Activated CD4-positive, alpha-beta T cell treated with anti-CD3 and anti-CD28 coated beads, Interleukin-2, amount 50 U/mL, for 24 hours (primary cell): Measurements from ENCODE around the gene XPC.
"Not testable (repeated sequence)": the region's sequence is repeated elsewhere in the genome, so short reads cannot be mapped to it uniquely, and the experiment has no call there.

Experiments used
- DNase-seq, 2 donors: peaks; one replicate each; pipeline ENCODE4 v3.0.0-alpha.2; 2020; ENCODE audit warnings: low read depth in 1 of 2, low spot score in 1 of 2

Gene XPC

GRCh38 chr3:14178247-14179113 is at the start of gene XPC, which contains the start of gene LSM3:
Gene XPC, minus strand, starts transcription at chr3:14178601. Its CDS starts 33 bp downstream, at chr3:14178568.
Gene LSM3, plus strand, starts transcription at chr3:14178817. Its CDS starts 44 bp downstream, at chr3:14178861.
- peak; percentile 95 to 96 for DNase-seq

- no peak for DNase-seq
Measured at GRCh38 chr3:14227856-14228255, 49.5 kb upstream of the XPC start.

DNA sequence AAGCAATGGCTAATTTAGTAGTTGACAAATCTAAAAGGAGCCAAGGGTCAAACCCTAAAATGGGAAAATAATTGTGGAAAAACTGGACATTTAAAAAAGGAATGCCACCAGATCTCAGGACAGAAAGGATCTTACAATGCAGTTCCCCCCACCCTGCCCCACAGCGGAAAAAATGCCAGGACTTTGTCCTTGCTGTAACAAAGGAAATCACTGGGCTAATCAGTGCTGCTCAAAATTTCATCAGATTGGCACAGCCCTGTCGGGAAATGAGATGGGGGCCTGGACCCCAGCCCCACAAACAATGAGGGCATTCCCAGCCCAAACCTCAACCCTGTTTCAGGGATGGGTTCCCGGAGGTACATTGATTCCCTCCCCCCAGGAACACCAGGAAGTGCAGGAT is 48.0 kb upstream of the XPC start:
- not testable (repeated sequence) for DNase-seq

DNA sequence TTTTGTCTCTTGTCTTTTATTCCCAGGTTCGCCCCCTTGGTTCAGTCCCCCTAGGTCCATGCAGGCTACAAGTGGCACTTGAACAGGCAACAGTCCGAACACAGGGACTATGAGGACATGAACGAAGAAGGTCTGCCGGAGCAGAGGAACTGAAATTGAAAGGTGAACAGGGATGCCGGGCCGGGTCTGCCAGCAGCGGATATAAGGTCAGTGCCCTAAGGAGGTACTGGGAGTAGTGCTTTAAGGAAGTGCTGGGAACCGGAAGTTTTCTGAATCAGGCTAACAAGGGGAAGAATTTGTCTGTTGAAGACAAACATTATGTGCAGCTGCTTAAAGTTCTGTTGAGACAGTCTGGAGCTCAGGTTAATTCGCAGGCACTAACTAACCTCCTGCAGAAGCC is 47.0 kb upstream of the XPC start:
- DNase-seq: no peak

- DNase-seq: no peak
Measured at GRCh38 chr3:14224895-14225294, 46.5 kb upstream of the XPC start.

DNA sequence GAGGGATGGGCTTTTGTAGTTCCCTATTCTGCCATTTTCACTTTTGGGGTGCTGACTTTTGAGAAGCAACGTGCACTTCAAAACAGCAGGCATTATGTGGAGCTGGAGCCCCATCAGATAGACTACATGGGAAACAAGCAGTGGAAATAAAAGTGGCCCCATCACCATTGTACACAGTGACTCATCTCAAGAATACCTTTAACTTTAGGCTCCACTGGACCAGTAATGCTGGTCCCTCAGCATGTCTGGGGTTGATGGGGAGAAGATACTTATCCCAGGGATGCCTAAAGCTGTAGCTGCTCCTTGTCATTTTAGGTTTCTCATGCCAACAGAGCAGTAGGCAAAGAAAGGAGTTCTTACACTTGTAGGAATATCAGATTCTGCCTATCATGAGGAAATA is 45.2 kb upstream of the XPC start:
- no peak for DNase-seq

GRCh38 chr3:14222900-14223594 is 44.6 kb upstream of the XPC start:
- no peak for DNase-seq

DNA sequence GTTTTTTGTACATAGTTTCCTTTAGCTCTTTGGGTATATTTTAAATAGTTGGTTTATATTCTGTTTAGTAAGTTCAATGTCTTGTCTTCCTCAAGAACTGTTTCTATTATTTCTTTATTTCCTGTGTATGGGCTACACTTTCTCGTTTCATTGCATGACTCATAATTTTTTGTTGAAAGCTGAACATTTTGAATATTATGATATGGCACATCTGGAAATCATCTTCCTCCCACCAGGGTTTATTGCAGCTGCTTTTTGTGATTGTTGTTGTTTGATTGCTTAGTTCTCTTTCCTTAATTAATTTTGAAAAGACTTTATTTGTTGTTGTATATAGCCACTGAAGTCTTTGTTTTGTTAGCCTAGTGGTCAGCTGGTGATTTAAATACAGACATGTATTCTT is 44.1 kb upstream of the XPC start:
- DNase-seq: no peak

DNA sequence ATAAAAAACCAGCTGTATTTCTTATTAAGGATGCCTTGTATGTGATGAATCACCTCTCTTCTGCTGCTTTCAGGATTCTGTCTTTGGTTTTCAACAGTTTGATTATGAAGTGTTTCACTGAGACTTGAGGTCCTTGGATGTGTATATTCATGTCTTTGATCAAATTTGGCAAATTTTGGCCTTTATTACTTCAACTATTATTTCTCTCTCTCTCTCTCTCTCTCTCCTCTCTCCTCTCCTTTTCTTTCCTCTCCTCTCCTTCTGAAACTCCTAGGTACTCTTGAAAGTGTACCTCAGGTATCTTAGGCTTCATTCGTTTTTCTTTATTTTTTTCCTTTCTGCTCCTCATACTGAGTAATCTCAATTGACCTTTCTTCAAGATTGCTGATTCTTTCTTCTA is 43.5 kb upstream of the XPC start:
- DNase-seq: no peak

DNA sequence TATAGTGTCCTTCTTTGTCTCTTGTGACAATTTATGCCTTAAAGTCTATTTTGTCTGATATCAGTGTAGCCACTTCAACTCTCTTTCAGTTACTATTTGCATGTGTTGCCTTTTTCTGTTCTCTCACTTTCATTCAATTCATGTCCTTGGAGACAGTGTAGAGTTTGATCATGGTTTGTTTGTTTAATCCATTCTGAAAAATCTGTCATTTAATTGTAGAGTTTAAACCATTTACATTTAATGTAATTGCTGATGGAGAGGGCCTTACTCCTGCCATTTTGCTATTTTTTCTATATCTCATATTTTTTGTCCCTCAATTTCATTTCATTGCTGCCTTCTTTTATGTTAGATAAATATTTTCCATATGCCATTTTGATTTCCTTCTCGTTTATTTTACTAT is 42.5 kb upstream of the XPC start:
- no peak for DNase-seq

GRCh38 chr3:14218355-14218754 is 40.0 kb upstream of the XPC start:
- DNase-seq: no peak

DNA sequence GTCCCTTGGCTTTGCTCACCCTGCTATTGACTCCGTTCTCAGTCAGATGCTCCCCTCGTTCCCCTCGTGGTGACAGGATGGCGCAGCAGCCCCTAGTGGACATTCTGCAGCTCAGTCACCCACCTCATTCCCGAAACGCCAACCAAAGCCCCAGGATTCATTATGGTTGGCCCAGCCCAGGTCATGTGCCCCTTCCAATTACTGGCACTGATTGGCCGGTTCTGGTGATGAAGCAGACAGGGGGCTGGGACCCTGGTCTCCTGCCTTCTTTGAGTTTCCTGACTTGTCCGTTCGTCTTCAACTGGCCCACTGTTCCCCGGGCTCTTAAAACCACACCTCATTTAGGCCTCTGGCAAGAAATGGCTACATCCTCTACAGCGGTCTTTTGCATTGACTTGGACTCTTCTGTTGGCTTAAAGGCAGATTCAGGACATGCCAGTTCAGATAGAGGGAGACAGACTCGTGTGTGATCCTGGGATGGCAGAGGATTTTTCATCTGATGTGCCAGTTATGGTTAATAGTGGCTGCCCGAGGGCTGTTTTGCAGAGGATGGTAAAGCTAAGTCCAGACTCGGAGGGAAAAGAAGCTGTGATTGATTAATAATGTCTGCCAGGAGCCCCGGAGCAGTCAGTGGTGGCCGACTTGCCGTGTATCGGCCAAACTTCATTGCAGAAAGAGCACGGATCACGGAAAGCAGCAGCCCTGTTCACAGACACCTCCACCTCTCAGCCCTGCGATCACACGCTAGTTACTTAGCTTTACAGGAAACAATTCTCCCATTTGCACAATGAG is 38.1 kb upstream of the XPC start:
- DNase-seq: peak; percentile 28 to 37

DNA sequence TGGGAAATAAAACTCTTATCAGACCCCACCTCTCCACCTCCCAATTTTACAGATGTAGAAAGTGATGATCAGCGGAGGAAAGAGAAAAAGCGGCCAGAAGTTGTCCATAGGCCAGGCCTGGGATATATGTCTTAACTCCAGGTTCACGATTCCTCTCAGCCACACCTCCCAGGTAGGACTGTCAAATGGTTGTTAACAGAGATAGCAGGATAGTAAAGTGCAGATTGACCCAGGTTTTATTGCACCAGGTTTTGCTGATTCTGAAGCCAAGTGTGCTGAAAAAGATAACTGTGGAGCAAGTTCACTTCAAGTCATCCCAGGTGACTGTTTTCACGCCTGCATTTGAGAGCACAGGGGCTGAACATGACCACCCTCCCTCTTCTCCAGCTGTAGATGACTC is 36.4 kb upstream of the XPC start:
- DNase-seq: no peak

DNA sequence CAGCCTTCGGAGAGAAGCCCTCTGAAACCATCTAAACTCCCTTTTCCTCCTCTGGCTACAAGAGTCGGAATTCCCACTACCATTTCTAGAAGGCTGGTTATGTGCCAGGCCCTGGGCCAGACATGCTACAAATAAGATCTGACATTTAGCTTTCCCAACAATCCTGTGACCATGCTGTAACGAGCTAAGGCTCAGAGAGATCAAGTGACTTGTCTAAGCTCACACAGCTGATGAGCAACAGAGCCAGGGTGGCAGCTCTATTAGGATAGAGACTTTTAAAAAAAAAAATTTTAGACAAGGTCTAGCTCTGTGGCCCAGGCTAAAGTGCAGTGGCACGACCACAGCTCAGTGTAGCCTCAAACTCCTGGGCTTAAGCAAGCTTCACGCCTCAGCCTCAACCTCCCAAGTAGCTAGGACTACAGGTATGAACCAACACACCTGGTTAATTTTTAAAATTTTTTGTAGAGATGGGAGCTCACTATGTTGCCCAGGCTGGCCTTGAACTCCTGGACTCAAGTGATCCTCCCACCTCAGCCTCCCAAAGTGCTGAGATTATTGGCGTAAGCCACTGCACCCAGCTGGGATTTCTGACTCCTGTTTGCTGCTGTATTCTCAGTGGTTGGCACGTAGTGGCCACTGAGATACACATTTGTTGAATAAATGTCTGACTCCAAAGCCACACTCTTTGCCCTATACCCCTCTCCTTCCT is 34.8 kb upstream of the XPC start:
- no peak for DNase-seq

DNA sequence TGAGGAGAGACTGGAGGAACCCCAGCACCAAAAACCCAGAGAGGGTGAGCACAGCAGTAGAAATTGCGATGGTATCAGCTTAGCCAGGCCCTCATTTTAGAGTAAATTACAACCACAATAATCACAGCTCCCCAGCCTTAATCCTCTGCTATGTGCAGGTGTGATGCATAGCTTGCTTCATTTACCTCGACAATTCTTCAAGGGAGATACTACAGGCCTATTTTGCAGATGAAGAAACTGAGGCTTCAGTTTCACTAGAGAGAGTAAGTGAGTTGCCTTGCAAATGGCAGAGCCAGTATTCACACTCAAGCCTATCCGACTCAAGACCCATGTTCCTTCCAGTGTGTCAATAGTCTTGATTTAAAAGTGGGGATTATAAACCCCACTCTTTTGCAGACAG is 33.6 kb upstream of the XPC start:
- DNase-seq: no peak

GRCh38 chr3:14211621-14212020 is 33.2 kb upstream of the XPC start:
- DNase-seq: no peak

GRCh38 chr3:14210843-14211594 is 32.6 kb upstream of the XPC start:
- DNase-seq: no peak

GRCh38 chr3:14210290-14210688 is 31.9 kb upstream of the XPC start:
- DNase-seq: no peak

DNA sequence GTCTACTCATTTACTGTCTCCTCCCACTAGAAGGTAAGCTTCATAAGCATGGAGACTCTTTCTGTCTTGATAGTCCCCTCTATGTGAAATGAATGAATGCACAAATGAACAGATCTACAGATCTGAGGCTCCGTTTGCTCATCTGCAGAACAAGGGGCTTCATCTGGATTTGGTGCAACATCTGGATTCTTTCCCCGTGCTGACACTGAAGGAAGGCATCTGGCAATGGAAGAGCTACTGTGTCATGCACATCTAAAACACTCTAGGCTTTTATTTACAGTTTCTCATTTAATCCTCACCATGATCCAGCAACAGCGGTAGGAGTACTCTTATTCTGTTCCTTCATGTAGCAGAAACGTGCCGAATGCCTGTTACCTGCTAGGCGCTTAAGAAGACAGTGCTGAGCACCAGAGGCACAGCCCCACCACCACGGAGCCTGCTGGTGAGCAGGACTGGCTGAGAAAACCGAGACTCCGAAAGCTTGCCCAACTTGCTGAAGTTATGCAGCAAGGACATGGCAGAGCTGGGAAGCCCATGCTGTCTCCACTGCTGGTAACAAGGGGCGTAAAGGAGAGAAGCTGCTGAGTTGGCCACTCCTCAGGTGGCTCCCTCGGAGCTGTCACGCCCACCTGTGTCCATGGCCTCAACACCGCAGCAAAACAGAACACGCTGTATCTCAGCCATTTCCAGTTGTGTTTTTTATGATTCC is 31.3 kb upstream of the XPC start:
- DNase-seq: no peak

- DNase-seq: no peak
Measured at GRCh38 chr3:14208977-14209394, 30.6 kb upstream of the XPC start.
